K562 (cell line): ENCODE results near the gene FAM50A. TPM values are rescaled to one million over a fixed set of nuclear protein-coding genes. Genes with fewer than 3 reads are reported as not detected.

ENCODE experiments used
- E2F6 ChIP-seq, 2 experiments: IDR thresholded peaks; 2 replicates each; pipeline ENCODE4 v1.6.1; 2011; ENCODE audit warnings: borderline replicate concordance in 1 of 2, control low read depth in 1 of 2, low read depth in 1 of 2, low read length in 1 of 2, mild to moderate bottlenecking in 1 of 2, mixed read lengths in 1 of 2, moderate library complexity in 1 of 2; ENCODE audit not compliant: insufficient read depth in 1 of 2, insufficient read length in 1 of 2, poor library complexity in 1 of 2, severe bottlenecking in 1 of 2; ENCODE audit errors: extremely low read depth in 1 of 2
- E2F8 ChIP-seq: fragments of 450-650 bp; IDR thresholded peaks from 2 replicates; pipeline ENCODE4 v1.7.1; 2018; ENCODE audit warnings: mild to moderate bottlenecking, low read depth; ENCODE audit not compliant: partially characterized antibody
- ESRRA ChIP-seq: fragments of 450-650 bp; IDR thresholded peaks from 2 replicates; pipeline ENCODE4 v1.6.1; 2014; ENCODE audit warnings: low read depth, mild to moderate bottlenecking, moderate library complexity, borderline replicate concordance
- ESRRB ChIP-seq: fragments of 250-450 bp; sonication (Bioruptor Pico); IDR thresholded peaks from 2 replicates; pipeline ENCODE4 v1.5.0; 2020; ENCODE audit warnings: mild to moderate bottlenecking, moderate library complexity, borderline replicate concordance
- GABPB2 ChIP-seq: fragments of 250-450 bp; sonication (Bioruptor Pico); conservative IDR thresholded peaks from 2 replicates; pipeline ENCODE4 v1.5.1; 2021; ENCODE audit warnings: mild to moderate bottlenecking
- MAZ ChIP-seq, 2 experiments: fragments of 450-650 bp in 1 of 2; sonication (generic) in 1 of 2; formaldehyde crosslinking; IDR thresholded peaks in 1 of 2; conservative IDR thresholded peaks in 1 of 2; 2 replicates each; pipeline versions ENCODE4 v1.4.0 to v1.5.0; 2020; ENCODE audit warnings: mild to moderate bottlenecking in 1 of 2, missing genetic modification reagents in 1 of 2
- SIN3A ChIP-seq, 2 experiments: fragments of 150-350 bp in 1 of 2; IDR thresholded peaks; 2 replicates each; pipeline ENCODE4 v1.6.1; 2011 to 2016; ENCODE audit warnings: borderline replicate concordance in 2 of 2, low read depth in 2 of 2, low read length in 2 of 2, mild to moderate bottlenecking in 2 of 2, moderate library complexity in 2 of 2; ENCODE audit not compliant: control insufficient read depth in 1 of 2
- SMAD3 ChIP-seq: fragments of 450-650 bp; formaldehyde crosslinking; conservative IDR thresholded peaks from 2 replicates; pipeline ENCODE4 v1.4.0; 2020; ENCODE audit warnings: mild to moderate bottlenecking
- SRSF3 ChIP-seq: fragments of 200-400 bp; formaldehyde crosslinking; IDR thresholded peaks from 2 replicates; pipeline ENCODE4 v1.6.1; 2016; ENCODE audit warnings: mild to moderate bottlenecking, low read length, moderate library complexity; ENCODE audit not compliant: insufficient read depth
- ZC3H11A ChIP-seq: IDR thresholded peaks from 2 replicates; pipeline ENCODE4 v1.6.1; 2012; ENCODE audit warnings: low read depth, low read length, improper control_type of control experiment
- ZC3H8 ChIP-seq: fragments of 450-650 bp; IDR thresholded peaks from 2 replicates; pipeline ENCODE4 v1.6.1; 2017
- ZFP36 ChIP-seq: fragments of 150-350 bp; IDR thresholded peaks from 2 replicates; pipeline ENCODE4 v1.6.1; 2018; ENCODE audit warnings: low read length, low read depth; ENCODE audit not compliant: partially characterized antibody
- polyA plus RNA-seq, 8 experiments: library from polyadenylated mRNA; depleted of rRNA in 4 of 8; stranded (reverse) in 5 of 8; unstranded in 3 of 8; fragments of >200 nt; fragmentation: Nextera tagmentation in 2 of 8; fragmentation: Illumina TruSeq in 1 of 8; extraction: Ambion mirVana in 2 of 8; extraction: Trizol in 1 of 8; gene quantifications; 2 replicates each; pipeline versions ENCODE4 v1.2.1 to v1.2.3, GENCODE V29; 2011 to 2014; ENCODE audit warnings: inconsistent platforms in 1 of 8, missing spikeins in 1 of 8
- total RNA-seq, 7 experiments: library from RNA; depleted of rRNA in 6 of 7; stranded (reverse); fragments of >200 nt in 6 of 7; fragmentation: Illumina TruSeq in 2 of 7; extraction: Trizol in 2 of 7; gene quantifications; 2 replicates each; pipeline versions ENCODE4 v1.2.1 to v1.2.3, GENCODE V29; 2011 to 2021; ENCODE audit warnings: low replicate concordance in 1 of 7

Gene FAM50A
- total and polyA plus RNA-seq, 9 of the 15 experiments (the other 6 are each of a cell fraction or from before 2014, with no cell fraction given) = 4.4 to 114 (median 67.3) TPM

- TF ChIP-seq E2F6 (IDR thresholded peaks at IDR 0.05; ENCODE audit: borderline replicate concordance in 1 of 2, extremely low read depth in 1 of 2, insufficient read depth in 1 of 2, insufficient read length in 1 of 2, low read depth in 1 of 2, low read length in 1 of 2, poor library complexity in 1 of 2, severe bottlenecking in 1 of 2) = peak in 1 of 2 experiments; percentile 13
- TF ChIP-seq ZC3H11A = no peak
- no peak for TF ChIP-seq ZC3H8
- TF ChIP-seq SMAD3 (CRISPR knock-in tag) = no peak
- no peak for TF ChIP-seq ESRRA
- peak in 1 of 2 experiments; percentile 58; a peak in 2 of 4 replicates for TF ChIP-seq SIN3A (IDR thresholded peaks at IDR 0.05; ENCODE audit: borderline replicate concordance in 2 of 2, control insufficient read depth in 1 of 2, low read depth in 2 of 2, low read length in 2 of 2)
- TF ChIP-seq GABPB2 = no peak
- TF ChIP-seq ESRRB (CRISPR knock-in tag) = no peak
- peak; percentile 90 for TF ChIP-seq ZFP36
- TF ChIP-seq E2F8 = no peak
- 0 out of 2 replicates have a peak, but pooled peaks have one; percentile 35 for TF ChIP-seq SRSF3
- peak in 1 of 2 experiments; percentile 49; a peak in 2 of 4 replicates for TF ChIP-seq MAZ (CRISPR knock-in tag; conservative IDR thresholded peaks at IDR 0.05 in 1 of 2, IDR thresholded peaks at IDR 0.05 in 1 of 2)
Observed at GRCh38 chrX:154396973-154397887, 46.7 kb upstream of the FAM50A start (continued).
